ENCODE results near the gene SHE.
A peak's percentile ranks its signal among the peaks of the same experiment; 100 is the strongest.

The SHE gene

GRCh38 chr1:154489695-154490274 lies 12.4 kb downstream of the SHE start:
- TF ChIP-seq EGR1 (IDR thresholded peaks at IDR 0.05) (no peak), TCF12 (IDR thresholded peaks at IDR 0.05; ENCODE audit: low read depth) (no peak), USF1 (IDR thresholded peaks at IDR 0.05) (no peak), TEAD4 (IDR thresholded peaks at IDR 0.05) (no peak), NFIC (IDR thresholded peaks at IDR 0.05) (no peak), FOXM1 (IDR thresholded peaks at IDR 0.05; ENCODE audit: borderline replicate concordance, low read depth) (no peak), CREB1 (IDR thresholded peaks at IDR 0.05; ENCODE audit: low read depth) (no peak), CEBPB (IDR thresholded peaks at IDR 0.05) (no peak), TAF1 (IDR thresholded peaks at IDR 0.05; ENCODE audit: low read depth) (no peak)

- TF ChIP-seq MAX (IDR thresholded peaks at IDR 0.05) (no peak), ZBTB7A (IDR thresholded peaks at IDR 0.05; ENCODE audit: low read depth) (no peak), USF1 (IDR thresholded peaks at IDR 0.05) (no peak), TAF1 (IDR thresholded peaks at IDR 0.05; ENCODE audit: low read depth) (no peak), RAD21 (IDR thresholded peaks at IDR 0.05; ENCODE audit: low read depth) (no peak)
These were observed 13.3 kb downstream of the SHE start for GRCh38 chr1:154488922-154489321.

GRCh38 chr1:154485910-154486496 lies 16.2 kb downstream of the SHE start:
- TF ChIP-seq RAD21 (IDR thresholded peaks at IDR 0.05; ENCODE audit: low read depth), result no peak
- no peak for TF ChIP-seq YY1 (IDR thresholded peaks at IDR 0.05; ENCODE audit: low read depth)
- no peak for TF ChIP-seq EGR1 (IDR thresholded peaks at IDR 0.05)
- no peak for TF ChIP-seq ZBTB7A (IDR thresholded peaks at IDR 0.05; ENCODE audit: low read depth)
- no peak for TF ChIP-seq CREB1 (IDR thresholded peaks at IDR 0.05; ENCODE audit: low read depth)
- TF ChIP-seq EP300 (IDR thresholded peaks at IDR 0.05; ENCODE audit: borderline replicate concordance), result no peak
- TF ChIP-seq CEBPB (IDR thresholded peaks at IDR 0.05), result no peak
- TF ChIP-seq USF1 (IDR thresholded peaks at IDR 0.05), result no peak
- no peak for TF ChIP-seq REST (IDR thresholded peaks at IDR 0.05; ENCODE audit: low read depth)
- TF ChIP-seq FOXM1 (IDR thresholded peaks at IDR 0.05; ENCODE audit: borderline replicate concordance, low read depth), result no peak
- TF ChIP-seq TEAD4 (IDR thresholded peaks at IDR 0.05), result no peak
- no peak for TF ChIP-seq NFIC (IDR thresholded peaks at IDR 0.05)
- TF ChIP-seq TAF1 (IDR thresholded peaks at IDR 0.05; ENCODE audit: low read depth), result no peak
- TF ChIP-seq MAX (IDR thresholded peaks at IDR 0.05), result no peak
- TF ChIP-seq TCF12 (IDR thresholded peaks at IDR 0.05; ENCODE audit: low read depth), result no peak

- TF ChIP-seq CREB1 (IDR thresholded peaks at IDR 0.05; ENCODE audit: low read depth) (no peak), TCF12 (IDR thresholded peaks at IDR 0.05; ENCODE audit: low read depth) (no peak), ZBTB7A (IDR thresholded peaks at IDR 0.05; ENCODE audit: low read depth) (no peak), REST (IDR thresholded peaks at IDR 0.05; ENCODE audit: low read depth) (no peak), RAD21 (IDR thresholded peaks at IDR 0.05; ENCODE audit: low read depth) (no peak), FOXM1 (IDR thresholded peaks at IDR 0.05; ENCODE audit: borderline replicate concordance, low read depth) (no peak)
These were observed 17.1 kb downstream of the SHE start for GRCh38 chr1:154485106-154485505.

GRCh38 chr1:154483941-154484803 lies 18.0 kb downstream of the SHE start:
- no peak for TF ChIP-seq REST (IDR thresholded peaks at IDR 0.05; ENCODE audit: low read depth)
- TF ChIP-seq TCF12 (IDR thresholded peaks at IDR 0.05; ENCODE audit: low read depth), result no peak
- TF ChIP-seq RAD21 (IDR thresholded peaks at IDR 0.05; ENCODE audit: low read depth), result no peak
- TF ChIP-seq TAF1 (IDR thresholded peaks at IDR 0.05; ENCODE audit: low read depth), result no peak
- no peak for TF ChIP-seq FOXM1 (IDR thresholded peaks at IDR 0.05; ENCODE audit: borderline replicate concordance, low read depth)
- TF ChIP-seq MAX (IDR thresholded peaks at IDR 0.05), result 0 out of 2 replicates have a peak, but pooled peaks have one; percentile 22
- no peak for TF ChIP-seq USF1 (IDR thresholded peaks at IDR 0.05)
- TF ChIP-seq NFIC (IDR thresholded peaks at IDR 0.05), result 0 out of 2 replicates have a peak, but pooled peaks have one; percentile 12
- no peak for TF ChIP-seq EP300 (IDR thresholded peaks at IDR 0.05; ENCODE audit: borderline replicate concordance)
- TF ChIP-seq YY1 (IDR thresholded peaks at IDR 0.05; ENCODE audit: low read depth), result no peak
- TF ChIP-seq CREB1 (IDR thresholded peaks at IDR 0.05; ENCODE audit: low read depth), result no peak
- TF ChIP-seq TEAD4 (IDR thresholded peaks at IDR 0.05), result 0 out of 2 replicates have a peak, but pooled peaks have one; percentile 26
- no peak for TF ChIP-seq EGR1 (IDR thresholded peaks at IDR 0.05)
- TF ChIP-seq ZBTB7A (IDR thresholded peaks at IDR 0.05; ENCODE audit: low read depth), result no peak
- TF ChIP-seq CEBPB (IDR thresholded peaks at IDR 0.05), result peak; percentile 42

Measured in Ishikawa (cell line).